MM.1S (cell line): ENCODE data around the gene GDF11.

Experiments
- DNase-seq: peaks from one replicate; pipeline ENCODE4 v3.0.0-alpha.2; 2015
- H2AFZ ChIP-seq: fragments of 300-600 bp; sonication (generic); 2 replicates; pipeline ENCODE4 v1.6.0; 2016; ENCODE audit warnings: antibody characterized with exemption, low read length
- H3F3A ChIP-seq: fragments of 300-600 bp; sonication (generic); 2 replicates; pipeline ENCODE4 v1.6.1; 2016; ENCODE audit warnings: mild to moderate bottlenecking, antibody characterized with exemption, low read length, moderate library complexity, mixed read lengths; ENCODE audit not compliant: insufficient read depth
- H3K27ac ChIP-seq: fragments of 300-600 bp; sonication (generic); 2 replicates; pipeline ENCODE4 v1.5.1; 2016; ENCODE audit warnings: mild to moderate bottlenecking, low read length
- H3K27me3 ChIP-seq: fragments of 300-600 bp; sonication (generic); replicated peaks from 2 replicates; pipeline ENCODE4 v1.6.0; 2016; ENCODE audit warnings: low read length; ENCODE audit not compliant: insufficient read depth
- H3K36me3 ChIP-seq: fragments of 300-600 bp; sonication (generic); replicated peaks from 2 replicates; pipeline ENCODE4 v1.6.1; 2016; ENCODE audit warnings: mild to moderate bottlenecking, low read length, mixed read lengths; ENCODE audit not compliant: insufficient read depth
- H3K4me1 ChIP-seq: fragments of 300-600 bp; sonication (generic); 2 replicates; pipeline ENCODE4 v1.6.1; 2016; ENCODE audit warnings: low read length, mixed read lengths
- H3K4me2 ChIP-seq: fragments of 300-600 bp; sonication (generic); 2 replicates; pipeline ENCODE4 v1.6.0; 2016; ENCODE audit warnings: low read depth, low read length
- H3K4me3 ChIP-seq: fragments of 300-600 bp; sonication (generic); 2 replicates; pipeline ENCODE4 v1.5.1; 2016; ENCODE audit warnings: low read length, mixed read lengths
- H3K79me2 ChIP-seq: fragments of 300-600 bp; sonication (generic); 2 replicates; pipeline ENCODE4 v1.6.1; 2016; ENCODE audit warnings: mixed run types, low read length, mixed read lengths
- H3K9ac ChIP-seq: fragments of 300-600 bp; sonication (generic); 2 replicates; pipeline ENCODE4 v1.6.1; 2016; ENCODE audit warnings: low read length, mixed read lengths
- H3K9me2 ChIP-seq: fragments of 300-600 bp; sonication (generic); replicated peaks from 2 replicates; pipeline ENCODE4 v1.6.1; 2016; ENCODE audit warnings: mild to moderate bottlenecking, low read length, mixed read lengths; ENCODE audit not compliant: insufficient read depth
- H3K9me3 ChIP-seq: fragments of 300-600 bp; sonication (generic); replicated peaks from 2 replicates; pipeline ENCODE4 v1.6.1; 2016; ENCODE audit warnings: mild to moderate bottlenecking, low read length, mixed read lengths; ENCODE audit not compliant: insufficient read depth
- H4K20me1 ChIP-seq: fragments of 300-600 bp; sonication (generic); 2 replicates; pipeline ENCODE4 v1.6.1; 2016; ENCODE audit warnings: mild to moderate bottlenecking, low read length, moderate library complexity, mixed read lengths; ENCODE audit not compliant: insufficient read depth
- CTCF ChIP-seq: fragments of 300-600 bp; sonication (generic); IDR thresholded peaks from 2 replicates; pipeline ENCODE4 v1.5.1; 2016; ENCODE audit warnings: antibody characterized with exemption, low read length, mixed read lengths
- EZH2 ChIP-seq: fragments of 300-600 bp; sonication (generic); optimal IDR thresholded peaks from 2 replicates; pipeline ENCODE3; 2017; ENCODE audit warnings: low read depth, mild to moderate bottlenecking, antibody characterized with exemption, low read length, mixed read lengths
- EZH2phosphoT487 ChIP-seq: fragments of 300-600 bp; sonication (generic); IDR thresholded peaks from 2 replicates; pipeline ENCODE4 v1.6.1; 2018; ENCODE audit warnings: antibody characterized with exemption, low read length

The GDF11 gene

DNA sequence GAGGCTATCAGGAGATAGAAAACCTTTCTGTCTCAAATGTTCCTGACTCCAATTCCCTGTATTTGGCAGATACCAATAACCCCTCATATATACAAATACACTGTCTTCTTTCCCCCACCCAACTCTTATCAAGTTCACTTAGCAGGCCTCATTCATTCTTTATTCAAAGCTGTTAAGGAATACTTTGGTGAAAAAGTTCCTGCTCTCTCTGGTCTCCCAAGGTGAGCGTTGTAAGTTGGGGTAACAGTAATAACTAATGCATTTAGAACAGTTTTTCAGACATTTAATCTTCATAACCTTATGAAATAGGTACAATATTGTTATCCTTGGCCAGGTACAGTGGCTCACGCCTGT is 3.9 kb upstream of the GDF11 start:
- no peak for TF ChIP-seq EZH2
- TF ChIP-seq CTCF = no peak
- TF ChIP-seq EZH2phosphoT487 = no peak
- Histone ChIP-seq H3K4me1 (peaks cover 13% of the 10 kb centered on the region), H3K79me2 (no peaks in the 10 kb centered on the region), H3F3A (peaks cover 8% of the 10 kb centered on the region; the same call in 1 of the 2 replicates), H2AFZ (peak overlapping the region; percentile 93; the same call in 1 of the 2 replicates), H3K27me3 (0 out of 2 replicates have a peak, but pooled peaks cover 4% of the 10 kb centered on the region), H3K9ac (no peak overlapping the region), H3K36me3 (no peaks in the 10 kb centered on the region), H3K27ac (no peak overlapping the region), H3K9me3 (no peaks in the 10 kb centered on the region), H3K4me3 (peak overlapping the region; percentile 90), H3K4me2 (peak overlapping the region; percentile 89; the same call in 1 of the 2 replicates), H4K20me1 (no peaks in the 10 kb centered on the region), H3K9me2 (no peaks in the 10 kb centered on the region)
- no peak for DNase-seq

GRCh38 chr12:55741931-55742680 is 816 bp upstream of the GDF11 start:
- H3K9me3 ChIP-seq = no peaks in the 10 kb centered on the region
- H4K20me1 ChIP-seq = no peaks in the 10 kb centered on the region
- TF ChIP-seq EZH2phosphoT487 (no peak), EZH2 (no peak), CTCF (no peak)
- H3K9ac ChIP-seq = no peak overlapping the region
- H3F3A ChIP-seq = peaks cover 8% of the 10 kb centered on the region
- peaks cover 16% of the 10 kb centered on the region for H3K4me1 ChIP-seq
- no peak for DNase-seq
- H2AFZ ChIP-seq = peak overlapping the region; percentile 93
- H3K4me3 ChIP-seq = peak overlapping the region; percentile 56
- H3K79me2 ChIP-seq = no peaks in the 10 kb centered on the region
- 0 out of 2 replicates have a peak, but pooled peaks cover 4% of the 10 kb centered on the region for H3K27me3 ChIP-seq
- H3K4me2 ChIP-seq = peak overlapping the region; percentile 90
- no peaks in the 10 kb centered on the region for H3K36me3 ChIP-seq
- H3K27ac ChIP-seq = no peak overlapping the region
- no peaks in the 10 kb centered on the region for H3K9me2 ChIP-seq

DNA sequence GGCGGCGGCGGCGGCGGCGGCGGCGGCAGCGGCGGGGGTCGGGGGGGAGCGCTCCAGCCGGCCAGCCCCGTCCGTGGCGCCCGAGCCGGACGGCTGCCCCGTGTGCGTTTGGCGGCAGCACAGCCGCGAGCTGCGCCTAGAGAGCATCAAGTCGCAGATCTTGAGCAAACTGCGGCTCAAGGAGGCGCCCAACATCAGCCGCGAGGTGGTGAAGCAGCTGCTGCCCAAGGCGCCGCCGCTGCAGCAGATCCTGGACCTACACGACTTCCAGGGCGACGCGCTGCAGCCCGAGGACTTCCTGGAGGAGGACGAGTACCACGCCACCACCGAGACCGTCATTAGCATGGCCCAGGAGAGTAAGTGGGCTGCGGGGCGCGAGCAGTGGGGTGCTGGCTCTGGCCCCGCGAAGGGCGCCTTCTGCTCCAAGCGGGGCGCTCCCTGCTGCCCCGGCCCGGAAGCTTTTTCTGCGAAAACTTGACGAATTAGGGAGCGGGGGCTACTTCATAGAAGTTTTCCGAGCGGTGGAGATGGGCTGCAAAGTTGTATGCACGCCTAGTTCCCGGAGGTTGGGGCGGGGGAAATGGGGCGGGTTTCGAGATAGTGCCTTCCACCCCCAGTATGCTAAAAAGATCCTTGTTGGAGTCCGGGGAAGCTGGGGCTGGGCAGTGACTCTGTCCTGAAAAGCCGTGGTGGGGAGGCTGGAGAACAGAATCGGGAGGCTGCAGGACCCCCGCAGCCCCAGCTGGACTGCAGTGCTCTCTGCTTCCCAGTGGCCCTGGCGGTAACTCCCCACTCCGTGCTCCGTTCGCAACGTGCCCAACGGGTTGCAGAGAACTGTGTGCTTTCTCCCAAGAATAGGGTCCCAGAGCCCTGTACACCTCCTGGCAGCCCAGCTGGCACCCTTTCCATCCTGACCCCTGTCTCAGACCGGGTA is 751 bp downstream of the GDF11 start:
- Histone ChIP-seq H3K4me3 (peak overlapping the region; percentile 90), H3K9me2 (no peaks in the 10 kb centered on the region), H3K4me1 (peaks cover 6% of the 10 kb centered on the region; the same call in 1 of the 2 replicates), H3K4me2 (peak overlapping the region; percentile 98), H3K27ac (no peak overlapping the region), H2AFZ (peak overlapping the region; percentile 94), H3K9me3 (no peaks in the 10 kb centered on the region), H3K36me3 (no peaks in the 10 kb centered on the region), H3K9ac (peak overlapping the region; percentile 48; the same call in 1 of the 2 replicates), H3F3A (no peaks in the 10 kb centered on the region; the same call in none of the 2 replicates), H3K27me3 (0 out of 2 replicates have a peak, but pooled peaks cover 4% of the 10 kb centered on the region), H3K79me2 (no peaks in the 10 kb centered on the region), H4K20me1 (no peaks in the 10 kb centered on the region)
- TF ChIP-seq CTCF (no peak; the same call in 1 of the 2 replicates), EZH2 (no peak), EZH2phosphoT487 (no peak)
- DNase-seq = peak; percentile 64
